Mesodermal cell (in vitro differentiated cells): ENCODE measurements around the gene SIK3.
"Not testable (repeated sequence)": the region's sequence is repeated elsewhere in the genome, so short reads cannot be mapped to it uniquely, and the experiment has no call there.

Experiments
- H3K27ac ChIP-seq: 2 replicates; pipeline ENCODE4 v1.7.0; 2013; ENCODE audit warnings: mild to moderate bottlenecking, low read depth, low read length, moderate library complexity; ENCODE audit not compliant: severe bottlenecking
- H3K36me3 ChIP-seq: 2 replicates; pipeline ENCODE4 v1.7.1; 2013; ENCODE audit warnings: mild to moderate bottlenecking, low read length, moderate library complexity; ENCODE audit not compliant: control insufficient read depth, insufficient read depth
- H3K4me1 ChIP-seq: one replicate; pipeline ENCODE4 v1.7.1; 2013; ENCODE audit warnings: mild to moderate bottlenecking, low read length; ENCODE audit not compliant: insufficient read depth, control insufficient read depth, poor library complexity, severe bottlenecking
- H3K4me3 ChIP-seq: 2 replicates; pipeline ENCODE4 v1.7.0; 2013; ENCODE audit warnings: low read length, control low read depth, mild to moderate bottlenecking; ENCODE audit not compliant: insufficient read depth, poor library complexity, severe bottlenecking; ENCODE audit errors: extremely low read depth
- H3K9me3 ChIP-seq: 2 replicates; pipeline ENCODE4 v1.7.1; 2013; ENCODE audit warnings: mild to moderate bottlenecking, low read length, moderate library complexity; ENCODE audit not compliant: control insufficient read depth
- WGBS, 2 experiments: methylation state at CpG; one replicate each; pipeline ENCODE4 v1.1.5; 2013; ENCODE audit warnings: missing lambda C conversion rate in 2 of 2; ENCODE audit not compliant: insufficient coverage in 2 of 2; 5-methylcytosine and 5-hydroxymethylcytosine counted together

The SIK3 gene

DNA sequence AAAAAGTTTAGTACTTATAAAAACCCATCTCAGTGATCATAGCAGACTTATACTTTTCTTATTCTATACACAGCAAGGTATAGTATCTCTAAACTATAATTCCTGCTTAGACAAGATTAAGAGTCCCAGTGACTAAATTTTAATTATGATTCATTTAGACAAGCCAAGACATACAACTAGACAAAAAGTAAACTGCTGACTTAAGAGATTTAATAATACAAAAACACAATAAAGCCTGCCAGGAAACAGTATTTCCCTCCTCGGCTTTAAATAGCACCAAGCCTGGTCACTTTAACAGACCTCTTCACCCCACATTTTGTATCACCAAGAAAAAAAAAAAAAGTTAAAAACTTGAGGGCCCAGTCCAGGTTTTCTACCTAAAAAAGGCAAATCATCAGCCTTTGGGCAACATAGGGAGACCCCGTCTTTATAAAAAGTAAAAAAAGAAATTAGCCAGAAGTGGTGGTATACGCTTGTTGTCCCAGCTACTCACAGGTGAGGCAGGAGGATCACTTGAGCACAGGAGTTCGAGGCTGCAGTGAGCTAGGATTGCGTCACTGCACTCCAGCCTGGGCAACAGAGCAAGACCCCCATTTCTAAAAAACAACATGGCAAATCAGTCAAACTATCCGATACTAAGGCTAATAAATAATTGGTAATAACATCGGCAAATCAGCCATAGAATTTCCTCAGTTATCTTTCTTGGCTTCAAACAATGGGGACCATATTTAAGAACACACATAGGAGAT is 53.8 kb downstream of the SIK3 start:
- H3K4me3 ChIP-seq = no peak overlapping the region
- H3K9me3 ChIP-seq = no peaks in the 10 kb centered on the region
- peaks cover 8% of the 10 kb centered on the region for H3K4me1 ChIP-seq
- H3K27ac ChIP-seq = no peak overlapping the region
- H3K36me3 ChIP-seq = no peaks in the 10 kb centered on the region
- 83 to 91% methylated on average over 5 to 6 of the region's 7 CpGs for WGBS, 2 experiments

DNA sequence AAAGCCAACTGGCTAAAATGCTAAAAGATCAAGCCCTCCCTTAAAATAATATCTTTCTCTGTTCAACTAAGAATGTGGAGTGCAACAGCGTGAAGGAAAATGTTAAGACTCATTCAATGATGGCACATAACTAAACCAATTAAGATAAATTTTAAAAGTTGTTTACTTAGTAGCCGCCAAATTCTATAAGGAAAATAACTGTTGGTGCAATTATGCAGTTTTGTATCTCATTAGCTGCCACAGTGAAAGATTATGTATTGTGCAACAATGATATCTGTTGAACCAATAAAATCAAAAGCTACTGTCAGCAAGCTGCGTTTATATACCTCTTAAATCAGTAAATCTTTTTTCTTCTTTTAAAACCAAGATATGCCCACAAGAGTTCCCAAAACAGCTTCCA is 55.5 kb downstream of the SIK3 start:
- Histone ChIP-seq H3K27ac (no peak overlapping the region), H3K4me3 (no peak overlapping the region), H3K9me3 (no peaks in the 10 kb centered on the region), H3K4me1 (peaks cover 9% of the 10 kb centered on the region), H3K36me3 (no peaks in the 10 kb centered on the region)
- WGBS, 2 experiments = no CpG with 5 or more reads among the region's 3 CpGs

DNA sequence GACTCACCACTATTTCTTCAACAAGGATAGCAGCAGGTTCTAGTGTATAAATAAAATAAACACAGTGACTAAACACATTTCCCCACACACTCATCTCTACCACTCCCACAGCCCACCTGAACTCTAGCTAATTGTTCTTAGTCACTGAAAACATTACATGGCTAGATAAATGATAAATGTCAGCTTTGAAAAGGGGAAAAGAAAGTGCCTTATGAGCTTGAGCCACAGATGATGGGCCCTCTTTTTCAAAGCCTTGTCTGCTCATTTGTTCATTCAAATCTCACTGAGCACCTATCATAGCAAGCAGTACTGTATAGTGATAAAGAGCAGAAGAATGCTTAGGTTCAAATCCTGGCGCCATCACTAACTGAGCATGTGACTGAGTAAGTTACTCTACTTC is 58.3 kb downstream of the SIK3 start:
- H3K36me3 ChIP-seq = no peaks in the 10 kb centered on the region
- no peaks in the 10 kb centered on the region for H3K9me3 ChIP-seq
- H3K4me3 ChIP-seq = no peak overlapping the region
- WGBS, 2 experiments = no CpG with 5 or more reads among the region's 1 CpG
- no peak overlapping the region for H3K27ac ChIP-seq
- peaks cover 11% of the 10 kb centered on the region for H3K4me1 ChIP-seq

DNA sequence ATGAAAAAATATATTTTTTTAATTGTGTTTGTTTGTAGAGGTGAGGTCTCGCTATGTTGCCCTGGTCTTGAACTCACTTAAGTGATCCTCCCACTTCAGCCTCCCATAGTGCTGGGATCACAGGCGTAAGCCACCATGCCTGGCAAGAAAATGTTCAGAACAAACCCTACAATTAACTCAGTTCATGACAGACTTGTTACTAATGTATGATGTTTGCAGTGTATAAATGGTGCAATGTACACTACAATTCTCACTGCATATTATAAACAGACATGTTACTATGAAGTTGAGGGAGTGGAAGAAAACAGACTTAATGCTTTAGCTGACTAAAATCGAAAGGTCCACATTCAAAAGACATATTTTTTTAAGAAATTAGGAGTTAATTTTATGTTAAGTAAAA is 59.0 kb downstream of the SIK3 start:
- Histone ChIP-seq H3K4me1 (peaks cover 5% of the 10 kb centered on the region), H3K36me3 (no peaks in the 10 kb centered on the region), H3K9me3 (no peaks in the 10 kb centered on the region), H3K27ac (no peak overlapping the region), H3K4me3 (no peak overlapping the region)
- no CpG with 5 or more reads among the region's 3 CpGs for WGBS, 2 experiments

DNA sequence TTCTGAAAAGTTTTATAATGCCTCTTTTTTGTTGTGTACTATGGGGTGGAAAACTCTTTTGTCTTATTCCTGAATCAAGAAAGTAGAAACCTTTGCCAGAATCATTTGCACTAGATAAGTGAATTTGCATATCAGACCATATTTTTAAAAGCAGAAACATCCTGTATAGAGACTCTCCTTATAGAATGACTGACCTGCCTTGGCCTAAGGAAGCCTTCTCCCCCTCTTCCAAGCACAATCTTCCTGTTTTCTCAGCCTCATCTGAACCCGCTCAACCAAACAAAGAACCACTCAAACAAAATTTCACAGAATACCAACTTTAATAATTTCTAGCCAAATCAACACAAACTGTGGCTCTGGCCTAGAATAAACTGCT is 60.3 kb downstream of the SIK3 start:
- H3K27ac ChIP-seq = no peak overlapping the region
- no peak overlapping the region for H3K4me3 ChIP-seq
- no peaks in the 10 kb centered on the region for H3K36me3 ChIP-seq
- H3K4me1 ChIP-seq = peaks cover 4% of the 10 kb centered on the region
- H3K9me3 ChIP-seq = no peaks in the 10 kb centered on the region
- 100% methylated on average over 1 of the region's 1 CpG for WGBS, 2 experiments

DNA sequence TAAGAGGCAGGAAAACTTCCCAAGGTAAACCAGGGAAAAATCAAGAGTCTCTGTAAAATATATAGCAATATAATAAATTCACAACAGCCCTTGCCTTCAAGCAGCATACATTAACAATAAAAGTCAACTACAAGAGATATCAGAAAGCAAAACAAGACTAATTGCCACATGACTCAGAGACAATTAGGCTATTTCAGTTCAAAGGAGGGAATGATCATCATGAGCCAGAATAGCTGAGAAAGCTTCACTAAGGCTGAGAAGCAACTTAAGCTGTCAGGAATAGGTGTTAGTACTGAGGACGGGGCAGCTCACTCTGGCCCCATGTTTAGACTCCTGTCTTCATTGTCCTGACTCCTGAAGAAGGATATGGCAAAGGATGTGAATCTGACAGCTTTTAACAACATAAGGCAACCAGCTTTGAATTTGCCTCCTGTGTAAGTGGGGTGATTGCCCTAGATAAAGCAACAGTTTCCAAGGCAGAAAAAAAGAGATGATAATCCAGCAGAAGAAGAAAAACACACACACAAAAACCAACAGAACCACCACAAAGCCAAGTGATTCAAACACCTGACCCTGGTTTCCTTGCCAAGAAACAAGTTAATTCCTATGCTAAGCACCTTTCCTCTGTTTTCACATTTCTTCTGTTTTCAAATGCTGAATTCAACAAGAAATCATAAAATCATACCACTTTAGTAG is 60.8 kb downstream of the SIK3 start:
- Histone ChIP-seq H3K4me3 (no peak overlapping the region), H3K36me3 (no peaks in the 10 kb centered on the region), H3K27ac (no peak overlapping the region), H3K4me1 (peaks cover 4% of the 10 kb centered on the region), H3K9me3 (no peaks in the 10 kb centered on the region)
- 100% methylated on average over 1 of the region's 1 CpG for WGBS, 2 experiments

DNA sequence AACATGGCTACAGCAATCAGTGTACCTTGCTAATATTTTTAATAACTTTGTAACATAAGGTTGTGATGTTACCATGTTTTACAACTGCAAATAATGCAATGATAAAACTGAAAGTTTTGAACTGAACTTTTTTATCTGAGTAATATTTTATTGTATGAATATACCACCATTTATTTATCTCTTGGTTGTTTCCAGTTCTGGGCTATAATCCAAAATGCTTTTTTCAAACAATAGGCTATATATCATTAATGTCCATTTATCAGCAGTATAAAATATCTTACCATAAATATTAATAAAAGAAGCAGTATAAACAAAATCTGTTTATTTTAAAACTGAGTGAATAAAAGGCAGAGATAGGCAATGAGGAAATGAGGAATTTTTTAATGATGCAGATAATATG is 63.3 kb downstream of the SIK3 start:
- Histone ChIP-seq H3K36me3 (no peaks in the 10 kb centered on the region), H3K4me1 (peaks cover 4% of the 10 kb centered on the region), H3K9me3 (no peaks in the 10 kb centered on the region), H3K4me3 (no peak overlapping the region), H3K27ac (no peak overlapping the region)

DNA sequence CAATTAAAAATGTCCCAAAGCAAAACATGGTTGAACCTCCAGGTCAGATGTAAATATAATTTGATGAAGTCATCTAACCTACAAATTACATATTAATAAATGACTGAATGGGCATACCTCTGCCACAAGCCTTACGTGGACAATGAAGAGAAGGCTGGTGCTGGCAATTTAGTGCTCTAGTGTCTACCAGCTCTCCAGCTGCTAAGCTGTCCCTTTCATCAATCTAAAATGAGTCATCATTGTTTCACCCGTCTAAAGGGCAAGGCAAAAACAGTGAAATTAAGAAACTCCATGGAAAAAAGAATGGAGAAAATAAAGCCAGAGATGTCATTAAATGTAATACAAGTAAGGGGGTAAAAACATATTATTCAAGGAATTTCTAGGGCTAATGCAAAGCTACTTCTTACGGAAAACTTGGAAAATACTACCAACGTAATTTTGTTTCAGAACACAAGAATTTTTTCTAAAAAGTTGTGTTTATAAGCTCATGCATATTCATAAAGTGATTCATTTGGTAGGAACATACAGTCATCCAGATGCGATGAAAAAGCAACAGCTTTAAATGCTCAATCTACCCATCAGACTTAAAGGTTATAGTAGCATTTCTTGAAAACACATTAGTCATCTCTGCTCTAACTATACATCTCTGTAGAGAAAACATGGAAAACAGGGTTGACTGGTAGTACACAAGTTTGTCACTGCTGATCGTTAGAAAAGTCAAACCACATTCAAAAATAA is 71.5 kb downstream of the SIK3 start:
- no peaks in the 10 kb centered on the region for H3K36me3 ChIP-seq
- no peaks in the 10 kb centered on the region for H3K9me3 ChIP-seq
- H3K27ac ChIP-seq = no peak overlapping the region
- 60% methylated on average over 1 of the region's 6 CpGs; no CpG with 5 or more reads in 1 of the 2 experiments for WGBS, 2 experiments
- peaks cover 3% of the 10 kb centered on the region for H3K4me1 ChIP-seq
- H3K4me3 ChIP-seq = no peak overlapping the region

DNA sequence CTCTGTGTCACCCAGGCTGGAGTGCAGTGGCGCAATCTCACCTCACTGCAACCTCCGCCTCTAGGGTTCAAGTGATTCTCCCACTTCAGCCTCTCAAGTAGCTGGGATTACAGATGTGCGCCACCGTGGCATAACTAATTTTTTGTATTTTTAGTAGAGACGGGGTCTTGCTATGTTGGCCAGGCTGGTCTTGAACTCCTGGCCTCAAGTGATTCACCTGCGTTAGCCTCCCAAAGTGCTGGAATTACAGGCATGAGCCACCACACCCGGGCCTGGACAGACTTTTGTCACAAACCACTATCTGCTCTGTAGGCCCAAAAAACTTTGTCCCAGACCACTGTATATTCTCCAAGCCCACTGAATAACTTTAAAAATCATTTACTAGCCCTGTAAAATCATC is 74.5 kb downstream of the SIK3 start:
- H3K9me3 ChIP-seq, H3K4me1 ChIP-seq, H3K36me3 ChIP-seq, H3K27ac ChIP-seq, H3K4me3 ChIP-seq: not testable (repeated sequence)
- WGBS, 2 experiments = 98 to 100% methylated on average over 5 to 7 of the region's 7 CpGs

DNA sequence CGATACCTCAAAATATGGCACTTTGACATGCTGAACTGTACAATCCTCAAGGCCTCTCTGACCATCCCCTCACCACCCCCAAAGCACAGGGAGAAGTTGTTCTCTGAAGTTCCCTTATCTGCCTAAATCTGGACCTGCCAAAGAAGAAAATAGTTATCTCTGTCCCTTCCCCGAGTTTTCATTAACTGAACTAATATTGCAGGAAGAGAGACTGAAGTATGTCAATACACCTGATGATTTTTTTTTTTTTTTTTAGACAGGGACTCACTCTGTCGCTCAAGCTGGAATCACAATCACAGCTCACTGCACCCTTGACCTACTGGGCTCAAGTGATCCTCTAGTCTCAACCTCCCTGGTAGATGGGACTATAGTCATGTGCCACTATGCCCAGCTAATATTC is 75.0 kb downstream of the SIK3 start:
- no peak overlapping the region for H3K27ac ChIP-seq
- no peak overlapping the region for H3K4me3 ChIP-seq
- whole genome bisulfite sequencing, 2 experiments = 88 to 100% methylated on average over 1 of the region's 3 CpGs
- no peaks in the 10 kb centered on the region for H3K9me3 ChIP-seq
- no peaks in the 10 kb centered on the region for H3K36me3 ChIP-seq
- peaks cover 3% of the 10 kb centered on the region for H3K4me1 ChIP-seq

DNA sequence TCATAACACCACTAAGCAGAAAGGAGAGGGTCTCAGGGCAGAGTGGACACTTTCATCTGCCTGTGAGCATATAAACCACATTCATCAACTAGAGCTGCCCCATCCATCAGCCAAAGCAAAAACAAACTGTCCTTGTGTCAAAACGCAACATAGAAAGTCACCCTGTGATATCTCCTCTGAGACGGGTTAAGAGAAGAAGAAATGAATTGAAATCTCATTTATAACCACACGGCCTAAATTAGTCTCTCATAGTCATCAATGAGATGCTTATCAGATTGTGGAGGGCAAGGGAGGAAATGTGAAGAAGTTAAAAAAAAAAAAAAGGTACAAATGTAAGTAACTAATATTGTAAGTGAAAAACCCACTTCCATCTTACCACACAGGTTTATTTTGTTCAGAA is 75.7 kb downstream of the SIK3 start:
- WGBS, 2 experiments = 100% methylated on average over 1 of the region's 3 CpGs; no CpG with 5 or more reads in 1 of the 2 experiments
- Histone ChIP-seq H3K4me3 (no peak overlapping the region), H3K27ac (no peak overlapping the region)

More for the DNA sequence above, 75.7 kb downstream of the SIK3 start:
- H3K9me3 ChIP-seq = no peaks in the 10 kb centered on the region
- no peaks in the 10 kb centered on the region for H3K36me3 ChIP-seq
- H3K4me1 ChIP-seq = peaks cover 3% of the 10 kb centered on the region
